GM13977 (cell line): ENCODE measurements around the gene MGAT2.
A peak's percentile ranks its signal among the peaks of the same experiment; 100 is the strongest.
"Not testable (repeated sequence)": the region's sequence is repeated elsewhere in the genome, so short reads cannot be mapped to it uniquely, and the experiment has no call there.

Experiments
- DNase-seq: peaks from one replicate; pipeline ENCODE4 v3.0.0; 2012; ENCODE audit warnings: low spot score
- CTCF ChIP-seq: IDR thresholded peaks from 2 replicates; pipeline ENCODE4 v1.5.1; 2012; ENCODE audit warnings: mild to moderate bottlenecking, control low read depth; ENCODE audit not compliant: insufficient read depth; ENCODE audit errors: extremely low read depth, missing control alignments
- in situ Hi-C: fragments of 300-500 bp; cut with MboI; formaldehyde crosslinking; loops from one replicate; pipeline ENCODE4 v1.12.0; 2022; ENCODE audit warnings: low sequenced_read_pairs, low pct_unique_long_range_greater_than_20kb, mixed read lengths, inconsistent platforms; ENCODE audit not compliant: unreplicated experiment

The MGAT2 gene

GRCh38 chr14:49612671-49613070 is 7.9 kb upstream of the MGAT2 start:
- in situ Hi-C loops = no loop called here
- no peak for DNase-seq
- TF ChIP-seq CTCF = no peak

GRCh38 chr14:49614196-49614595 is 6.4 kb upstream of the MGAT2 start:
- TF ChIP-seq CTCF = no peak
- DNase-seq = no peak
- in situ Hi-C loops = no loop called here

GRCh38 chr14:49615776-49616175 is 4.8 kb upstream of the MGAT2 start:
- no peak for TF ChIP-seq CTCF
- DNase-seq = no peak
- in situ Hi-C loops = no loop called here

DNA sequence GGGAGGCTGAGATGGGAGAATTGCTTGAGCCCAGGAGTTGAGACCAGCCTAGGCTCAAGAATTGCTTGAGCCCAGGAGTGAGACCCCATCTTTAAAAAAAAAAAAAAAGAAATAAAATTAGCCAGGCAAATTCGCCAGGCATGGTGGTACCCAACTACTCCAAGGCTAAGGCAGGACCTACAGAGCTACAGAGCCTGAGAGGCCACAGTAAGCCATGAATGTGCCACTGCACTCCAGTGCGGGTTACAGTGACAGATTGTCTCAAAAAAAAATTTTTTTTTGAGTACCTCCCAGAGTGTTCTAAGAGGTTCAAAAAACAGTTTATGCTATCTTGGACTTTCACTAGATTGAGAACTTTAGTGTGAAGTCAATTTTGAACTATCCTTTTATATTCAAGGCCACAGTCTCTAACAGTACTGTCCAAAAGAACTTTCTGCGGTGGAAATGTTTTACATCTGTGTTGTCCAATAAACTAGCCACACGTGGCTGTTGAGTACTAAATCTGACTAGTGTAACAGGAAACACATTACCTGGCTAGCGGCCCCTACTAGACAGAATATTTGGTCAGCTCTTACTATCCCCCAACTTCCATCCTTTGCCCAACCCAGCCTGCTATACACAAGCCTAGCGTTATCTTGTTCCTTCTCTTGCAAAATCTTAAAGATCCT is 2.6 kb upstream of the MGAT2 start:
- TF ChIP-seq CTCF = no peak
- in situ Hi-C loops = no loop called here
- DNase-seq = no peak

- DNase-seq, in situ Hi-C loops: not testable (repeated sequence)
Measured at GRCh38 chr14:49619273-49619672, 1.3 kb upstream of the MGAT2 start.

GRCh38 chr14:49619730-49620129 is 869 bp upstream of the MGAT2 start:
- in situ Hi-C loops = no loop called here
- DNase-seq = no peak
- TF ChIP-seq CTCF = no peak

- TF ChIP-seq CTCF = no peak
- in situ Hi-C loops = no loop called here
- peak; percentile 49 for DNase-seq
Measured at GRCh38 chr14:49621114-49621881, 699 bp downstream of the MGAT2 start.
